AG04449 (cell line): Measurements from ENCODE around the gene SYT8.

Experiments
- CTCF ChIA-PET: fragments of 350-600 bp; formaldehyde crosslinking; extraction: SDS; loops from one replicate; lab custom pipeline; 2021; ENCODE audit warnings: antibody characterized with exemption; lab: Yijun Ruan, JAX
- POLR2A ChIA-PET: fragments of 400-600, 350-600 bp; formaldehyde crosslinking; extraction: SDS; loops from one replicate; lab custom pipeline; 2020; ENCODE audit warnings: antibody characterized with exemption, inconsistent platforms; lab: Yijun Ruan, JAX
- DNase-seq: peaks from one replicate; pipeline ENCODE4 v3.0.0-alpha.2; 2010; ENCODE audit warnings: low read depth, low spot score
- H3K4me3 ChIP-seq: 2 replicates; pipeline ENCODE4 v1.5.1; 2011; ENCODE audit warnings: low read depth, mild to moderate bottlenecking, control low read depth, low read length
- CTCF ChIP-seq: IDR thresholded peaks from one replicate; pipeline ENCODE4 v1.5.1; 2011; ENCODE audit warnings: mild to moderate bottlenecking, moderate library complexity, low read length, control low read depth, inconsistent platforms; ENCODE audit not compliant: insufficient read depth; ENCODE audit errors: missing control alignments

The SYT8 gene

GRCh38 chr11:1825785-1826451 lies 8.9 kb upstream of the SYT8 start:
- no peak for DNase-seq
- TF ChIP-seq CTCF, result no peak
- no peak overlapping the region for H3K4me3 ChIP-seq
- CTCF ChIA-PET, result interaction anchor here (1.0 to 13.7 kb wide), 6 partner anchors 7 to 325 kb away, joined by 3 to 671 read pairs (median 6); no protein-coding TSS in a partner anchor
- POLR2A ChIA-PET, result no interaction called here

DNA sequence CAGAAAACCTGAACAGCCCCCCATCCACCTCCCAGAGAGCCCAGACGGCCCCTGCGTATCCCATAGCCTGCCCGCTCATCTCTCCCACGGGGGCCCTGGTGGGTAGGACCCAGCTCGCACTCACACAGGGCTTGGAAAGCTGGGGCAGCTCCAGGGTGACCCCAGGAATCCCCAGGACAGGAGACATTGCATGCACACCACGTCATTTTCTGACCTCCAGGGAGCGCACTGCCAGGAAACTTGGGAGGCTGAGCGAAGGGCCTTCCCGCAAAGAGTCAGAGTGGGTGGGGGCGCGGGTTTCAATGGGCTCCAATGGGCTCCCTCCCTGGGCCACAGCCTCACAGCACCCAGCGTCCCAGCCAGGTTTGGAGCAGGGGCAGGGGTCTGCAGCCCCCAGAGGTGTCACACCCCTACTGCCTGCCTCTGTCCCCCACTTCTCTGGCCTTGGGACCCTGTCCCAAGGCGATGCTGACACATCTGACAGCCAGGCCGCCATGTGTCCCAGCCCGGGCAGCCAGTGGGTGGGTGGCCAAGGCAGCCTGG lies 8.2 kb upstream of the SYT8 start:
- no peak overlapping the region; the same call in 1 of the 2 replicates for H3K4me3 ChIP-seq
- peak; percentile 12 for DNase-seq
- POLR2A ChIA-PET, result no interaction called here
- CTCF ChIA-PET, result interaction anchor here (1.0 to 13.7 kb wide), 4 partner anchors 57 to 145 kb away, joined by 3 to 671 read pairs (median 4); no protein-coding TSS in a partner anchor
- peak; percentile 28 for TF ChIP-seq CTCF

GRCh38 chr11:1827095-1827813 lies 7.5 kb upstream of the SYT8 start:
- H3K4me3 ChIP-seq, result no peak overlapping the region; the same call in 1 of the 2 replicates
- DNase-seq, result peak; percentile 53
- ChIA-PET POLR2A (no interaction called here), CTCF (interaction anchor here (1.0 to 13.7 kb wide), 4 partner anchors 57 to 175 kb away, joined by 3 to 671 read pairs (median 6); no protein-coding TSS in a partner anchor)
- no peak for TF ChIP-seq CTCF

- CTCF ChIA-PET, result interaction anchor here (1.0 to 13.7 kb wide), 4 partner anchors 7 to 176 kb away, joined by 3 to 671 read pairs (median 6); no protein-coding TSS in a partner anchor
- POLR2A ChIA-PET, result no interaction called here
- TF ChIP-seq CTCF, result no peak
- no peak for DNase-seq
- no peak overlapping the region for H3K4me3 ChIP-seq
Observed at GRCh38 chr11:1827931-1828330, 6.9 kb upstream of the SYT8 start.

- no peak for TF ChIP-seq CTCF
- H3K4me3 ChIP-seq, result no peak overlapping the region
- DNase-seq, result no peak
- ChIA-PET POLR2A (no interaction called here), CTCF (interaction anchor here (1.0 to 13.7 kb wide), 4 partner anchors 8 to 176 kb away, joined by 3 to 671 read pairs (median 6); no protein-coding TSS in a partner anchor)
Observed at GRCh38 chr11:1828542-1828941, 6.2 kb upstream of the SYT8 start.
